SK-N-MC (cell line): Measurements from ENCODE around the gene IL15.

Source experiments
- DNase-seq: peaks from one replicate; pipeline ENCODE4 v3.0.0-alpha.2; 2011; ENCODE audit warnings: low read depth, low spot score
- H3K27ac ChIP-seq: fragments of 200-600 bp; sonication (generic); 2 replicates; pipeline ENCODE4 v1.5.1; 2016; ENCODE audit warnings: mixed run types
- H3K36me3 ChIP-seq: fragments of 200-600 bp; sonication (generic); 2 replicates; pipeline ENCODE4 v1.6.1; 2017; ENCODE audit warnings: antibody characterized with exemption, low read length, mixed read lengths; ENCODE audit not compliant: insufficient read depth
- H3K4me3 ChIP-seq: fragments of 200-600 bp; sonication (generic); 2 replicates; pipeline ENCODE4 v1.5.1; 2016
- H3K9ac ChIP-seq: fragments of 200-600 bp; sonication (generic); 2 replicates; pipeline ENCODE4 v1.8.0; 2017; ENCODE audit warnings: mixed run types, mixed read lengths; ENCODE audit not compliant: insufficient read length
- H3K9me3 ChIP-seq: fragments of 200-600 bp; sonication (generic); 2 replicates; pipeline ENCODE4 v1.6.1; 2017; ENCODE audit warnings: low read depth, mild to moderate bottlenecking, antibody characterized with exemption, low read length, moderate library complexity, mixed read lengths
- EZH2 ChIP-seq: fragments of 200-600 bp; sonication (generic); IDR thresholded peaks from one replicate; pipeline ENCODE4 v1.6.1; 2017; ENCODE audit warnings: antibody characterized with exemption
- FOXP2 ChIP-seq: optimal IDR thresholded peaks from 2 replicates; pipeline ENCODE3; 2011; ENCODE audit warnings: mild to moderate bottlenecking, moderate library complexity; ENCODE audit not compliant: insufficient read depth; ENCODE audit errors: extremely low read length, control extremely low read depth
- POLR2AphosphoS5 ChIP-seq: IDR thresholded peaks from 2 replicates; pipeline ENCODE4 v1.6.1; 2012; ENCODE audit warnings: mild to moderate bottlenecking, low read depth, low read length, borderline replicate concordance

The IL15 gene

GRCh38 chr4:141643557-141643956 lies 7.2 kb downstream of the IL15 start:
- DNase-seq = no peak
- no peak for TF ChIP-seq FOXP2
- TF ChIP-seq EZH2 = no peak
- no peak for TF ChIP-seq POLR2AphosphoS5
- H3K36me3 ChIP-seq = no peaks in the 10 kb centered on the region
- H3K4me3 ChIP-seq = no peak overlapping the region
- H3K9ac ChIP-seq = no peak overlapping the region
- H3K27ac ChIP-seq = no peak overlapping the region
- no peaks in the 10 kb centered on the region for H3K9me3 ChIP-seq

- Histone ChIP-seq H3K9me3 (no peaks in the 10 kb centered on the region), H3K27ac (no peak overlapping the region), H3K36me3 (no peaks in the 10 kb centered on the region), H3K9ac (no peak overlapping the region), H3K4me3 (no peak overlapping the region)
- DNase-seq = no peak
- TF ChIP-seq EZH2 (no peak), POLR2AphosphoS5 (no peak), FOXP2 (no peak)
Measured at GRCh38 chr4:141645611-141646340, 9.4 kb downstream of the IL15 start.

DNA sequence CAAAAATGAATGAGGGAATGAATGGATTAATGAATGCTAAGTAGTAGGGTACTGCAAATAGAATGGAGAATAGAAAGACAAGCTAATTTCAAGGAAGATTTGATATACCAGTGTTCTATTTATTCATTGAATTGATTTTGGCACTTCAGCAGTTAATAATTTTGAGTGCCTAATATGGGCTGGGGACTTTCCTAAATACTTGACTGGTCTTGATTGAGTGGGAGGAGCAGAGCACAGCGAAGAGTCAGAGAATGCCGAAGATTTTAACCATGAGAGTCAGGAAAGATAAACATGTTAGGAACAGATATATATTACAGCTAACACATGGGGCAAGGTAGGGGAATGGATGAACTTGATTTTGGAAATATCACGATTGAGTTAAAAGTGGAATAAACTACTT lies 10.6 kb downstream of the IL15 start:
- no peak for TF ChIP-seq POLR2AphosphoS5
- TF ChIP-seq FOXP2 = no peak
- no peak for TF ChIP-seq EZH2
- no peak for DNase-seq
- Histone ChIP-seq H3K36me3 (no peaks in the 10 kb centered on the region), H3K27ac (no peak overlapping the region), H3K4me3 (no peak overlapping the region), H3K9ac (no peak overlapping the region), H3K9me3 (no peaks in the 10 kb centered on the region)

DNA sequence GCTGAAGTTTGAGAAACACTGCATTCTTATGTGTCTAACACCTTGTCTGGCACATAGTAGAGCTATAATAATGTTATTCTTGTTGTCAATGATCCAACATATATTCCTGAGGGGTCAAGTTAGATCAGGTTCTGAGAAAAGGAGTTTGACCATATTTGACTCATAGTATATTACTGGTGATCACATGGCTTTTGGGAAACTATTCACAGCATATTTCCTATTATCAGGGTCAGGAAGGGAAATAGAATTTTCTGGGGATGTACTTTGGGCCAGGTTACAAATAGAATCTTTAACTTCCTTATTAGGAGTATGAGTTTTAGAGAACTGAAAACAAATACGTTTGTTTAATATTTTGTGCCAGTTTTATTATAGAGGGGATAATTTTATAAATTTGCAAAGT lies 11.6 kb downstream of the IL15 start:
- TF ChIP-seq FOXP2 (no peak), EZH2 (no peak), POLR2AphosphoS5 (no peak)
- Histone ChIP-seq H3K36me3 (no peaks in the 10 kb centered on the region), H3K27ac (no peak overlapping the region), H3K9ac (no peak overlapping the region), H3K4me3 (no peak overlapping the region), H3K9me3 (no peaks in the 10 kb centered on the region)
- DNase-seq = no peak

DNA sequence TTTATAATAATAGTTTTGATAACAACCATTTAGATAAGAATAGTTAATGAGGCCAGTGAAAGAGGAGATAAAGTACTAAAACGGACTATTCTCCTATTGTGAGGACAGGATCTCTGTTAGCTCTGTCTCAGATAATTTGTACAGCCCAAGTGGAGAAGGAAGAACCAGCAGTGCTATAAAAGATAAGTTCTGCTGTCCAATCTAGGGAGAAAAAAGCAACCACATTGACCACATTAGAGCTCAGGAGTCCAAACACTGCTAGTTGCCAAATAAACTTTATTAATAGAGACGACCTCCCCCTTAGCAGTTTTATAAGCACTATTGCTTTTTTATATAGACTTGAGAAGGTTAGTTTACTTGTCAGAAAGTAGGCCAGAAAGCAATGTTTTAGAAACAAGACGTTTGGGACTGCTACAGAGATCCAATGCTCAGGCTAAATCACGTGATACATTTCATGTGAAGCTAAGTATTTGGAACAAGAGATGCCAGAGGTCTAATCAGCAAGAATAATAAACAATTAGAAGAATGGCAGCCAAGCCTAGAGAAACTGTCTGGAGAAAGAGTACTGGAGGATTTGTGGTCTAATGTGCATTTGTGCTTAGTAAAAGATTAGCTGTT lies 15.9 kb downstream of the IL15 start:
- H3K27ac ChIP-seq = no peak overlapping the region
- no peak overlapping the region for H3K9ac ChIP-seq
- no peaks in the 10 kb centered on the region for H3K36me3 ChIP-seq
- no peak for DNase-seq
- H3K9me3 ChIP-seq = no peaks in the 10 kb centered on the region
- no peak overlapping the region for H3K4me3 ChIP-seq
- TF ChIP-seq FOXP2 (no peak), POLR2AphosphoS5 (no peak), EZH2 (no peak)

DNA sequence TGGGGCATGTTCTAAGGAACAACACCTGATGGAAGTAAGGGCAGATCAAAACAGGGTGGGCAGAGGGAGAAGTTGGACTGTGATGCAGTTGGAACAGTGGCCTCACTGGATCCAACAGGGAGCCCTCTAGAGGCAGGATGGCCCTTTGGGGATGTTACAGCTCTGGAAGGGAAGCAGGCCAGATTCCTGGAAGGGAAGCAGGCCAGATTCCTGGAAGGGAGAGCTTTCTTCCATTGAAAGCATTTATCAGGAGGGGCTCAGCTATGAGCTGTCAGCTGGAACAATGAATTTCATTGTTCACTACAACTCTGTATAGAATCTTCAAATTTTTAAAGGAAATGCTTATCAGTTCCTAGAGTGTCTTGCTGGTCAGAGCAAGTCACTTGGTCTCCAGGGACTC lies 17.7 kb downstream of the IL15 start:
- TF ChIP-seq POLR2AphosphoS5 (no peak), FOXP2 (no peak), EZH2 (no peak)
- no peak overlapping the region for H3K27ac ChIP-seq
- no peaks in the 10 kb centered on the region for H3K36me3 ChIP-seq
- DNase-seq = no peak
- no peak overlapping the region for H3K4me3 ChIP-seq
- no peaks in the 10 kb centered on the region for H3K9me3 ChIP-seq
- no peak overlapping the region for H3K9ac ChIP-seq

- Histone ChIP-seq H3K36me3 (no peaks in the 10 kb centered on the region), H3K9me3 (no peaks in the 10 kb centered on the region), H3K4me3 (no peak overlapping the region), H3K9ac (no peak overlapping the region), H3K27ac (no peak overlapping the region)
- no peak for TF ChIP-seq POLR2AphosphoS5
- TF ChIP-seq FOXP2 = no peak
- no peak for TF ChIP-seq EZH2
- no peak for DNase-seq
Measured at GRCh38 chr4:141656031-141656430, 19.6 kb downstream of the IL15 start.

DNA sequence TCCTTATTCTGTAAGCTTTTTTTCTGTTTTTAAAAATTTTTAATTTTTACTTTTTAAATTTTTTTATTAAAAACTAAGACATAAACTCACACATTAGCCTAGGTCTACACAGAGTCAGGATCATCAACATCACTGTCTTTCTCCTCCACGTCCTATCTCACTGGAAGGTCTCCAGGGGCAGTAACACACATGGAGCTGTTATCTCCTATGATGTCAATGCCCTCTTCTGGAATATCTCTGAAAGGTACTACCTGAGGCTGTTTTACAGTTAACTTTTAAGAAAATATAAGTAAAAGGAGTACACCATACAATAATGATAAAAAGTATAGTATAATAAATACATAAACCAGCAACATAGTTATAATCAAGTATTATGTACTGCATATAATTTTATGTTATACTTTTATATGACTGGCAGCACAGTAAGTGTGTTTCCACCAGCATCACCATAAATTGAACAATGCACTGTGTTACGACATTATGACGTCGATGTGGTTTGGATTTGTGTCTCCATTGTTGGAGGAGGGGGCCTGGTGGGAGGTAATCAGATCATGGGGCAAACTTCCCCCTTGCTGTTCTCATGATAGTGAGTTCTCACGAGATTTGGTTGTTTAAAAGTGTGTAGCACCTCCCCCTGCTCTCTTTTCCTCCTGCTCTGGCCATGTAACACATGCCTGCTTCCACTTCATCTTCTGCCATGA lies 21.3 kb downstream of the IL15 start:
- Histone ChIP-seq H3K9me3 (no peaks in the 10 kb centered on the region), H3K4me3 (no peak overlapping the region), H3K36me3 (no peaks in the 10 kb centered on the region), H3K9ac (no peak overlapping the region), H3K27ac (no peak overlapping the region)
- DNase-seq = no peak
- no peak for TF ChIP-seq POLR2AphosphoS5
- TF ChIP-seq EZH2 = no peak
- TF ChIP-seq FOXP2 = no peak

DNA sequence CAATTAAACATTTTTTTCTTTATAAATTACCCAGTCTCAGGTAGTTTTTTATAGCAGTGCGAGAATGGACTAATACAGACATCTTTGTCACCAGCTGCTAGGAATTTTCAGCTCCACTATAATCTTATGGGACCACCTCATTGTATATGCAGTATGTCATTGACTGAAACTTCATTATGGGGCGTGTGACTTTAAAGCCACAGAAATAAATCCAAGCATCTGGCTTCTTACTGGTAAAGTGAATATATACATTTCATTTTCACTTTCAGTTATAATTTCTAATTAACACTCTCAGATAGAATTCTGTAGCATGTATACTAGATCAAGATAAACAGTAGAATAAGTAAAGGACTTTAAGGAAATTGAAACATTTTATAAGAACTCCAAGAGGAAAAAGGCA lies 21.9 kb downstream of the IL15 start:
- no peak for TF ChIP-seq EZH2
- no peaks in the 10 kb centered on the region for H3K9me3 ChIP-seq
- no peak for DNase-seq
- H3K9ac ChIP-seq = no peak overlapping the region
- no peak overlapping the region for H3K4me3 ChIP-seq
- H3K27ac ChIP-seq = no peak overlapping the region
- no peaks in the 10 kb centered on the region for H3K36me3 ChIP-seq
